OCI-M2 (cell line): ENCODE results near the gene SLC6A2.
"Not testable (repeated sequence)": the region's sequence is repeated elsewhere in the genome, so short reads cannot be mapped to it uniquely, and the experiment has no call there.

Experiments
- DNase-seq: peaks from one replicate; lab custom pipeline; 2025; ENCODE audit not compliant: unreplicated experiment; lab: John Stamatoyannopoulos, UW

The SLC6A2 gene

DNA sequence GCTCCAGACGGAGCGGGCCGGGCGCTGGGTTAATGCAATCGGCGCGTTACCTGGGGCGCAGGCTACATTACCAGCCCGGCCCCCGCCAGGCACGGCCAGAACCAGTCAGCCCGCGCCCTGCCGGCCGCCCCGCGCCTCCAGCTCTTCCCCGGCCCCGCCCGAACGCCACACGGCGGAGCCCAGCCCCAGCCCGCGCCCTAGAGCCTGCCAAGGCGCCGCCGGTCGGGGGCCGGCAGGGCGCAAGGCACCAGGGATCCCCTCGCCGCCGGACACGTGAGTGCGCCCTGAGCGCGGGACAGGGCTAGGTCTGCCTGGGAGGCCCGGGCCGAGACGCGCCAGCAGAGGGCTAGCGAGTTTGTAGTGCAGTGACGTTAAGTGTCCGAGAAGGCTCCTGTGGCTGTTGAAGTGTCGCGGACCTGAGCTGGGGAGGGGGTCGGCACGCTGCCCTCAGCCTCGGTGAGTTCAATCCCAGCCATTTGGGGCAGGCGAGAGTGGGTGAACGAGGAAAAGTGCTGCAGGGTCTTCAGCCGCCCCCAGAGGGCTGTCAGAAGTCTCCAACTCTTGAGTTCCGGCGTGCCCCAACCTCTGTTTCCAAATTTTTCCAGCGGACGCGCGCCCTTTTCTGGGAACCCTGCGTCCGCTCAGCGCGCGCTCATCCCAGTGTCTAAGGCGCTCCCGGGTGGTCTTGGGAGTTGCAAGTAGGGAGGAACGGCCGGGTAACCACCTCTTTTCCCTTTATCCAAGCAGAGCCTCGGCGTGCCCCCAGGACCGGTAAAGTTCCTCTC lies at the start of gene SLC6A2:
SLC6A2 (plus strand) TSS at position 92 of the 785 bp plus-strand sequence. CDS start 707 bp downstream, outside the sequence.
- no peak for DNase-seq

DNA sequence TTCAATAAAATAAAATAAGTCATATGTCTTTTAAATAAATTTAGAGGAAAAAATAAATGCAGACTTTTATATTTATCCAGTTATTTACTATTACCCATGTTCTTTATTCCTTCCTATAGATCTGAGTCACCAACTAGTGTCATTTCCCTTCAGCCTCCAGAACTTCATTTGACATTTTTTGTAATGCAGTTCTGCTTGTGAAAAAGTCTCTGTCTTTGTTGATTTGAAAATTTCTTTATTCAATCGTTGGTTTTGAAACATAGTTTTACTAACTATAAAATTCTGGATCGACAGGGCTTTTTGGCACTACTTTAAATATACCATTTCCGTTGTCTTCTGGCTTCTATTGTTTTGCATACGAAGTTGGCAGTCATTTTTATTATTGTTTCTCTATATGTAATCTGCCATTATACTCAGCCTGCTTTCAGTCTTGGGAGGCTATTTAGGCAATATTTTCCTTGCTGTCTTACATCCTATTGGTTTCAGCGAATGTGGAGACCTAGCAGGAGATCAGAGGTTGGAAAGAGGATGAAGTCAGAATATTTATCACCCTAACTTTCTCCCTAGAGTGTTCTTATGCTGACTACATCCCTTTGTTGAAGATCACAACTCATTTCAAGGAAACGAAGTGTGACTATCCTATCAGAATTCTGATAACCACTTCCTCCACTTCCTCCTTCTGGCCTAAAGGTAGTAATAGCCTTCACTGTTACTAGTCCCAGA lies 42.0 kb upstream of the SLC6A2 start:
- no peak for DNase-seq

DNA sequence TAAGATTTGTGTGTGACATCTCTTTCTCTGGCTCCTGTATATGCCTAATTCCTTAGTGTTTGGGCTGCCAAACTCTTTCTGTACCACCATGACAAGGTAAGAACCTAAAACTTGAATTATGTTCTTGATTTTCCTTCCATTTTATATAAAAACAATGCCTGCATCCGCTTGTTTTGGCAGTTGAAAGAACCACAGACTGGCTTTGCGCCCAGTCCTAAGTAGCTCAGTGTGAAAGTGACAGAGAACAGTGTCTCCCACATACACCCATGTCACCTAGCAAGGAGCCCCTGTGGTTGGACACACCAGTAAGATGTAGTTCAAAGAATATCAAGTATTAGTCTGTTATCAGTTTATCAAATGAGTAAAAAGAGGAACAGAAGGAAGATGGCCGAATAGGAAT lies 40.7 kb upstream of the SLC6A2 start:
- no peak for DNase-seq

DNA sequence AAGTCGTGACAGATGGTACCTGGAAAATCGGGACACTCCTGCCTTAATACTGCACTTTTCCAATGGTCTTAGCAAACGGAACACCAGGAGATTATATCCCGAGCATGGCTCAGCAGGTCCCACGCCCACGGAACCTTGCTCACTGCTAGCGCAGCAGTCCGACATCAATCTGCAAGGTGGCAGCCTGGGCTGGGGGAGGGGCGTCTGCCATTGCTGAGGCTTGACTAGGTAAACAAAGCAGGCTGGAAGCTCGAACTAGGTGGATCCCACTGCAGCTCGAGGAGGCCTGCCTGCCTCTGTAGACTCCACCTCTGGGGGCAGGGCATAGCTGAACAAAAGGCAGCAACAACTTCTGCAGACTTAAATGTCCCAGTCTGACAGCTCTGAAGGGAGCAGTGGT lies 40.1 kb upstream of the SLC6A2 start:
- not testable (repeated sequence) for DNase-seq

DNA sequence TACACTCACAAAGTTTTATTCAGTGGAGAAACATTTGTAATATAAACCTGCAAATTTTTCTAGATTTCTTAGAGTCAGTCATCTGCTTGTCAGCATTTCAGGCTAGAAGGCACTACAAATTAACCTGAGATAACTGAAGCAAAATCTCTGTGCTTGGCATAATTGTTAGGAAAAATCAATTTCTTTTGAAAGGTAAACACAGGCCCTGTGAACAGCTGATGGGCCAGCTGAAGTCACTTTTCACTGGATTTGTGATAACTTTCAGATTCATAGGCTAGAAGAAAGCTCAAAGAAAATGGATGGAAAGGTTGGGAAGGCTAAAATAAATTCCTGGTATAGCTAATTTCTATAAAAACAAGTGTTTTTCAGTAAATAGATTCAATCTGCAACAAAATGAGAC lies 34.0 kb upstream of the SLC6A2 start:
- DNase-seq, result no peak

DNA sequence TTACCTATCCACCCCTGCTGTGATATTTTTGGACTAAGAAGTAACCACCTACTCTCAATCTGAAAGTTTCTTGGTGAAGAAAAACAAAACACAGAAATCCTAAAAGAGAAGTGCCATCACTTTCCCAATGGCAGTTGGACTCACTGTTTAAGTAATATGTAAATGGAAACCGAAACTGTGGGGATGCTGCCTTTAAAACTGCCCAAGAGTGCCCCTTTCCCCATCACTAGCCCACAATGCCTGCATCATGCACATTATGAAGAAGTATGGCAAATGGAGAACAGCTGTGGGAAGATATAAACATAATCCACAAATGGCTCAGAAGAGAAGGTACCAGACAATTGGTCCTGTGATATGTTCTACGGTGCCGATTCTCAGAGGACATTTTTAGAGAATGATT lies 33.5 kb upstream of the SLC6A2 start:
- DNase-seq, result no peak

DNA sequence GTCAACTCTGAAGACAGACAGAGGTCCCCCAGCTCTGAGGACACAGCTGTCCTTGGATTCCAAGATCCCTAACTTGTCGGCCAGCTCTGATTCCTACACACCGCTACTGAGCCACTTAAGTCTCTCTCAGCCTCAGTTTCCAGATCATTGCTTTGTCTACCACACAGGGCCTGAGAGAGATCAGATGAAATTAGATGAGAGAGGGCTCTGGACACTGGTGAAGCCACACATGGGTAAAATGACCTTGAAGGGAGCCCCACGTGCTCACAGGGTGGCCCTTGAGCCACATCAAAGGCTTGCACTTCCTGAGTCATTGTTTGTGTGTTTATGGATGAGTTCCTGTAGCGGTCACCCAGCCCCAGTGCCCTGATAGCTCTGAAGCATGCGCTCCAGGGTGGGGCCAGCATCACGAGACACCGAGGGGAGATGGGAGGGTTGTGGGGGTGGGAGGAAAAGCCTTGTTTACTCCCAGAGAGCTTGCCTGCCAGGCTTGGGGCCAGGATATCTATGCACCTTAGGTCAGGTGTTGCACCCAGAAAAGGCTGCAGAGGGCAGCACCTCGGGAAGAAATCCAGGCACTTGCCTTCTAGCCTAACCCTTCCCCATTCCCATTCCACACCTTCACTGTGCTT lies 32.7 kb upstream of the SLC6A2 start:
- DNase-seq, result no peak

DNA sequence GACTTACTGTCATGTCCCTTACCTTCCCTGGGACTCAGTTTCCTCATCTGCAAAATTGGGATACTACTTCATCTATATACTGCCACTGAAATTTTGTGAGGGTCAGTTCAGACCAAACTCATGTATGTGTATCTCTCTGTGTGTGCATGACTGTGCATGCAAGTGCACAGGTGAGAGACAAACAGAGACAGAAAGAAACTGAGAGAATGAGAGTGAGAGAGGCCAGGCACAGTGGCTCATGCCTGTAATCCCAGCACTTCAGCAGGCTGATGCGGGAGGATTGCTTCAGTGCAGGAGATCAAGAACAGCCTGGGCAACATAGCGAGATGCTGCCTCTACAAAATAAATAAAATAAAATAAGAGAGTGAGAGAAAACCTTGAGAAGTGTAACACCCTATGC lies 32.1 kb upstream of the SLC6A2 start:
- no peak for DNase-seq

DNA sequence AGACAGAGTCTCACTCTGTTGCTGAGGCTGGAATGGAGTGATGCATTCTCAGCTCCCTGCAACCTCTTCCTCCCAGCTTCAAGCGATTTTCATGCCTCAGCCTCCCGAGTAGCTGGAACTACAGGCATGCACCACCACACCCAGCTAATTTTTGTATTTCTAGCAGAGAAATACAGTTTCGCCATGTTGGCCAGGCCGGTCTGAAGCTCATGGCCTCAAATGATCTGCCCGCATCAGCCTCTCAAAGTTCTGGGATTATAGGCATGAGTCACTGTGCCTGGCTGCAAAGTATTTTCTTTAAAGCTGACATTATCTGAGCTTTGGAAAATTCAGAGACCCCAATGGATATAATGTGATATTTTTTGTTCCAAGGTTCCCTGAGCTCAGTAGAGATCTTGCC lies 31.1 kb upstream of the SLC6A2 start:
- no peak for DNase-seq

DNA sequence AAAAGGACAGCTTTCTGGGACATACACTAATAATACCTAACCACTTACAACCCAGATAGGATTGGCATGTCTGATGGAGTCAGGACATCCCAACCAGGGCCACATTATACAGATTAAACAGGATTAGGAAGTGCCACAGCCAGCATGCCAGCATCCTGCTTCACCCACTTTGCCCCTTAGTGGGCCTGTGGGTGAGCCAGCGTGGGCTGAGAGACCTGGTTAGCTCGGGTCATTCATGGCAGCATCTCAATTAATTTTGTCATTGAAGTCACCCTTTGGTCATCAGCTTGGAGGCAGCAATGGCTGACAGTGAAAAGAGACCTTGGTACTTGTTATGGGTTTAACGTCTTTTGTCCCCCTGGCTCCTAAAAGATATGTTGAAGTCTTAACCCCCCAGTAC lies 29.9 kb upstream of the SLC6A2 start:
- no peak for DNase-seq

DNA sequence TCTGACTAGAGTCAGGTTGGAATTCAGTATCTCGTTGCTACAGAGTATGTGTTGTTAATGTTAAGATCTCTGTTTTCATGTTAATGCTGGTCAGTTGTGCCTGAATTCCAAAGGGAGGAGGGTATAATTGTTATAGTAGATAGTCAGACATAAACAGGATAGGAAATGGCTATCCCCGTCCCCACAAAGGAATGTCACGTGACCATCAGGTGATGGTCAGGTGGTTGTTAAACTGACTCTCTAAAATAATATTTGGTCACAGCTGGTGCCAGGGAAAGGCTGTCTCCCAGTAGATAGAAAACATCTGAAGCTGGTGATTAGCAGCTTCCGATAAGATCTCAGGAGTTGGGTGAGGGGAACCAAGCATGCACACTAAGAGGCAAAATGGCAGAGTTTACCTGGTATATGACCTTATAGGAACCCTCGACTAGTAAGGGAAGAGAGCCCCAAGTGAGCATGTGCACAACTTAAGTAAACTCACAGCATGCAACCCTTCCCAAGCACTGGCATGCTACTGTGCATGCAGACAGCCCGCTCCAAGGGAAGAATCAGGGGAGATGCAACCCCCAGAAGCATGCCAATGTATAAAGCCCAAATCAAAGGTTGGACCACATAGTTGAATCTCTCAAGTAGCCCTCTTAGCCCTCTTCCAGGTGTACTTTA lies 27.4 kb upstream of the SLC6A2 start:
- no peak for DNase-seq

DNA sequence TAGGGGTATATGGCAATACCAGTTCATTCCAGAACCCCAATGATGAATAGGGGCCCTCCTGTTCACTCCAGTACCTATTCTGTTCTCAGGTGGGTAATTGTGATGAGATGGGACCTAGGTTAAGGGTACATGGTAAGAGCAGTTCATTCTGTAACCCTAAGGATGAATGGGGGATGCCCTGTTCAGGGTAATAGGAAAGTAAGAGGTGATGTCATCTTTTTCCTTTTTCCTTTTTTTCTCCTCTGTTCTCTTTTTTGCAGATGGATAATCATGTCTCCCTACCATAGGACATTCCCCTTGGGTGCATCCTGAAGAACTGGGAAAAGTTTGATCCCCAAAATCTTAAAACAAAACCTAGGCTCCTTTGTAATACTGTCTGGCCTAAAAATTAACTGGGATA lies 25.0 kb upstream of the SLC6A2 start:
- no peak for DNase-seq

DNA sequence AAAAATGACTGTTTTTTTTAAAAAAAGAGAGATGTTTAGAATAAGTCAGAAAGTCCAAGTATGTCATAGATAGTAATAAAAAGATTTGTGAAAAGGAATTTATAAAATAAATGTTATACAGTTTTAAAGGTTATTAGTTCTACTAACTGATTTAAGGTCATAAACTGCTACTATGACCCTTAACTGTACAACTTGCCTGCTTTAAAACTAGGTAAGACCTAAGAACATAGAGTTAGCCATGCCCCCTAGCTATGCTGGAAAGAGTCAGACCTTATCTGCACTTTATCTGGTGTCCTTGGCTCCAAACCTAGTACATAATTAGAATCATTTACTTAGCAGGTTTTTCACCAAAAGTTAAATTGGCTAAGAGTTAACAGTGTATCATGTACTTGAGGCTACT lies 23.5 kb upstream of the SLC6A2 start:
- no peak for DNase-seq

DNA sequence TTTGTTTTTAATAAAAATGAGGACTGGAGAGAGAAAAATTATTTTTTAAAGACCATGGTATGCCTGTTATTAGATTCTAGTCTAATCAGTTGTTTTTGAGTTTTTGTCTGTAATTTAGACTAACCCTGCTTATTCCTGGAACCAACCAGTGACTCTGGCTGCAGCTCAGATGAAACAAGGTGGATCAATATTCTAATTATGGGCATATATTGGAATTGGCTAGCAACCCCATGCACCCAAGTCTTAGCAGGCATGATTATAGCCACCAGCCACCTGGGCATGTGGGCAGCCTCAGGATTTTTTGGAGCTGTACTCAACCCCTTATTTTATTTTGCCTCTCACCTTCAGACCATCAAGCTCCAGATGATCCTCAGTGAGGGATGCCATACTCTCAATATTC lies 21.6 kb upstream of the SLC6A2 start:
- no peak for DNase-seq

DNA sequence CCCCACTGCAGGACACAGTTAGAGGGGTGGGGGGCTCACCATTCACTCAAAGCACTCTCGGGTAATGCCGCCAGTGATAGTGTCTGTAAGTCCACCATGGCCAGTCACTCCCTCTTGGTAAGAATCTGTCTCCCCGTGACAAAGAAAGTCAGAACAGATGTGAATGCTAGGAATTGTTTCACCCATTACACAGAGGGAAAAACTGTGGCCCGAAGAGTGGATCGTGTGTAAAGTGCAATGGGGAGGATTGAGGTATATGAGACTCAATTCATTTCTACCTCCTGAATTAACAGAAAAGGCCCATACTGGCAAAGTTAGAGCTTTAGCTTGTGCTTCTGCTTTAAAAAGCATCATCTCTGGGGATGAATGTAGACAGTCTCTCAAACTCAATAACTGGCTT lies 17.5 kb upstream of the SLC6A2 start:
- DNase-seq, result no peak

DNA sequence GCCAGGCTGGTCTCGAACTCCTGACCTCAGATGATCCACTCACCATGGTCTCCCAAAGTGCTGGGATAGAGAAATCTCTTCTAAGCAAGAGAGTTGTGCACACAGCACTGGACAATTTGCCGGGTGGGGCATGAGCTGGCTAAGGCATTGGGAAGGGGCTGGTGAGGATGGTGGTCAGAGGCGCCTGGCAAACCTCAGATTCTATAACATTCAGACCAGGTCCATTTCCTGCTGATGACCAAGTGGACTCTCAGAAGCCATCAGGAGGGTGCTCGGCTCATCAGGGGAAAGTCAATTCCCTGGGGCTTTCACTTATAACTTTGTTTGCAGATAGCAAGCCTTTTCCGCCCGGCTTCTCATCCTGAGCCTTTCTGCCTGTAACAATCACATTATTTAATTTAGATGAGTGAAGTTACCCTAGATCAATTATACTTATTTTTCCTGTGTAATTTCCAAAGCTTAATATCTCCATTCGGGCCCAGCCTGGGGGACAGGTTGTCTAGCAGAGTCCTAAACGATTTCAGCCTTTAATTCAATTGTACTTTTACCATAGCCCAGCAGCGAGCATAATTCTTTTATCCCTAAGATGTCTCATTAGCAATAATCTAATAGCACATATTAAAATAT lies 15.0 kb upstream of the SLC6A2 start:
- DNase-seq, result no peak

DNA sequence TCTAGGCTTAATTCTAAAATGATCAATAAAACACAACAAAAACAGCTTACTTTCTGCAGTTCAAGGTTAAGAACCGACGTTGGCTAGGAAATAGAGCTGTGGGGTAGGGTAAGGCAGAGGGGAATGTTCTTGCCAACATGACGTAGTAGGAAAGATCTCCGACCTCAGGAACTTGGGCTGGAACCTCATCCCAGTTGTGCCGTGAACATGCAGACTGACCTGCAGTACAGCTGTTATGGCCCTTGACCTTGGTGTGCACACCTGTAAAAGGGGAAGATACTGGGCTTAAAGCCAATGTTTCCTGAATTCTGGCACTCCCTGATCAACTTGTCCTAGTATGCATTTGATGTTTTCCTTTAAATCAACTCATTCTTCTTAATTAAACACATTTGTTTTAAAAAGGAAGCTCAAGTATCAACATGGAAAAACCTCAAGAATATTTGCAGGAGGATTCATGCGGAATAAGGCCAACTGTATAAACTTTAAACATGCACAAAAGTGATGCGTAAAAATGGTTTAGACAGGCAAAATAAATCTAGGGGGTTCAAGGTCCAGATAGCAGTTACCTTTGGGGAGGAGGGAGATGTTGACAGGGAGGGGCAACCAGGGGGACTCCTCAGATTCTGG lies 14.2 kb upstream of the SLC6A2 start:
- DNase-seq, result no peak

DNA sequence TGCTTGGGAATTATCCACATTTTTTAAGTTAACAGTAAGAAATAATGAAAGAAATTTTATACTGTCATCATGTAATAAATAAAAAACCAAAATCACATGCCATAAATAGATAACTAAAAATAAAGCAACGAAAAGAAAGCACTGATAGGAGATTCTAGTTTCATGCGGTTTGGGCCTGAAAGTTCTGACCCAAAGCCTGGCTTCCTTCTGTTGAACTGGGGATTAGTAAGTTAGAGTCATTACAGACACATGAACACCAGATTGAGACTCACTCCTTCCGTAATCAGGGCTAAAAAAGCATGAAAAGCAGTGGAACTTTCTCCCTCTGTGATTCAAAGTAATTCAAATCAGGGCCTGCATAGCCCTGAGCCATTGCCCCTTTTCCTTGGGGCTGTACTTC lies 13.2 kb upstream of the SLC6A2 start:
- no peak for DNase-seq

DNA sequence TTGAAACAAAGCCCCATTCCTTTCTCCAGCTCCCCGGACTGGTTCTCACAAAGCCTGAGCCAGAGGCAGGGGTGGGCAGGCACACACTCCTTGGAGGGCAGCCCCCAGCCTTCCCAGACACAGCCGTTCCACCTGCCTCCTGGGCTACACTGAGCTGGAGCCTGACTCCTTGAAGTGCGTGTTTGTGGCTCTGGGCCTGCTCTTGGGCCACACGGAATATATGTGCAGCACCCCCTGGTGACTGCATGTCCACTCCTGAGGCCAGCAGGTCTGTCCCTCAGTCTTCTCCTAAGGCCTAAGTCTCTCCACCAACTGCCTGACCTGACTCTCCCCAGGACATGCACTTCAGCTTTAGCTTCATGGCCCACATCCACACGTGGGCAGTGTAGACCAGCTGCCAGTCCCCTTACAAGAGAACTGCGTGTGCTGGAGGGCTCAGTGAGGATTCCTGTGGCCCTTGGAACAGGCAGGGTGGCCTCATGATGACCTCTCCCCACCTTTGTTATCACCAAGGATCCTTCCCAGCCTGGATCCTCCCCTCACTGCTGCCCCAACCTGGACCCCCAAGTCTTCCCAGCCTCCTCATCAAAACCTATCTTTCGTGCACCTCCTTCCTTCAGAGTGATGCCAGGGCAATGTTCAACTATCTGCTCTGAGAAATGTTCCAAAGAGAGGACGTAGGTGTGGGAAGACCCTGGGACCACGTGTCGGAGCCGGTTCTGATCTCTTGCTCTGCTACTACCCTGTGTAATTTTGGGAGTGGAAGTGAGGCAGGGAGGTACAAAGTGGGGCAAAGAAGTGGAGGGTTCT lies 12.4 kb upstream of the SLC6A2 start:
- DNase-seq, result no peak

DNA sequence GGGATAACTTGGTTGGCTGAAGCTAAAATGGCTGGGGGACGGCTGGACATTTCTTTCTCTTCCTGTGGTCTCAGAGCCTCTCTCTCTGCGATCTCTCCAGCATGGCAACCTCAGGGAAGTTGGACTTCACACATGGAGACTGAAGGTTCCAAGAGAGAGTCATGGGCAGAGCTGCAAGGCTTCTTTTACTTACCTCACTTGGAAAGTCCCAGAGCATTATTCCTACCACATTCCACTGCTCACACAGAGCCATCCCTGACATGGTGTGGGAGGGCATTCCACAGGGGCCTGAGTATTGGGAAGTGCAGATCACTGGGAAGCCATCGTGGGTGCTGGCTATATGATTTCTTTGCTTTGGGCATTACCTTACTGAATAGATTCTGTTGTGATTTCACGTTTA lies 9.8 kb upstream of the SLC6A2 start:
- no peak for DNase-seq
